WTC11 (cell line): ENCODE results near the gene SEMA6B.

Experiments
- JUN ChIP-seq: sonication (generic); formaldehyde crosslinking; IDR thresholded peaks from 2 replicates; pipeline ENCODE4 v1.8.0; 2023; ENCODE audit warnings: mild to moderate bottlenecking, missing genetic modification reagents
- SP1 ChIP-seq: sonication (generic); formaldehyde crosslinking; conservative IDR thresholded peaks from 2 replicates; pipeline ENCODE4 v1.8.1; 2022; ENCODE audit warnings: missing genetic modification reagents
- TF ChIP-seq, protein P1 (sequence below): sonication (generic); formaldehyde crosslinking; IDR thresholded peaks from 2 replicates; pipeline ENCODE4 v1.8.0; 2022; ENCODE audit warnings: mild to moderate bottlenecking, missing genetic modification reagents
- TF ChIP-seq, protein P2 (sequence below): sonication (generic); formaldehyde crosslinking; IDR thresholded peaks from 2 replicates; pipeline ENCODE4 v1.8.1; 2023; ENCODE audit warnings: mild to moderate bottlenecking, missing genetic modification reagents, moderate library complexity
- TF ChIP-seq, protein P3 (sequence below): fragments of 200-600 bp; IDR thresholded peaks from 2 replicates; pipeline ENCODE4 v1.8.0; 2022; ENCODE audit warnings: antibody characterized with exemption

DNA sequence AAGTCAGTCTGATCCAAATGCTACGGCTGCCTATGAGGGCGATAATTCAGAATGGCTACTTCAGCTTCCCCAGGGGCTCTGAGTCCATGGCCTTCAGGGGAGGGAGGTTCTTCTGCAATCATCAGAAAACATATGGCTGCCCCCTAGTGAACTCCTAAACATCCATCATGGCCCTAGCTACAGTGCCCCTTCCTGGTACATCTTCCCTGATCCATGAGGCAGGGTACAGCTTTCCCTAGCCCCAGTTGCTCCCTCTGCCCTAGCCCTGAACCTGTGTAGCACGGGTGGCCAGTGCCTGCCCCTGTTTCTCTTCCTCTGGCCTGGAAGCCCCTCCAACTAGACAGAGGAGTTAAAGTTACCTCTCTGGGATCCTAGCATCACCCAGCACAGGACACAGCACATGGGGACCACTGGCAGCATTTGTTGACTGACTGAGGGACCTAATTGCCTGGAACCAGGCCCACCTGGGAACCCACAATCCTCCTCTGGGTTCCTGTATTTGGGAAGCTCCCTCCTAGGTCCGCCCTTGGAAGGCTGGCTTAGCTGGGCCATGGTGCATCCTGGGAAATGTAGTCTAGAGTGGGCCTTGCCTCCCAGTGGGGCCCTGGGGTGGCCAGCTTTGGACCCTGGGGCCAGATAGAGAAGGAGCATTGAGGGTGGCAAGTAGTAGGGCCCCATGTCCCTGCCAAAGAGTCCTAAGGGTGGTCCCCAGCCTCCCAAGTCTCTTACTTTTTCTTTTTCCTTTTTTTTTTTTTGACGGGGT is 17.7 kb upstream of the SEMA6B start:
- no peak for TF ChIP-seq JUN (CRISPR knock-in tag)
- peak; percentile 63 for TF ChIP-seq SP1 (CRISPR knock-in tag)
- TF ChIP-seq, protein P1, sequence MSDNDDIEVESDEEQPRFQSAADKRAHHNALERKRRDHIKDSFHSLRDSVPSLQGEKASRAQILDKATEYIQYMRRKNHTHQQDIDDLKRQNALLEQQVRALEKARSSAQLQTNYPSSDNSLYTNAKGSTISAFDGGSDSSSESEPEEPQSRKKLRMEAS (CRISPR knock-in tag), result no peak
- TF ChIP-seq, protein P2, sequence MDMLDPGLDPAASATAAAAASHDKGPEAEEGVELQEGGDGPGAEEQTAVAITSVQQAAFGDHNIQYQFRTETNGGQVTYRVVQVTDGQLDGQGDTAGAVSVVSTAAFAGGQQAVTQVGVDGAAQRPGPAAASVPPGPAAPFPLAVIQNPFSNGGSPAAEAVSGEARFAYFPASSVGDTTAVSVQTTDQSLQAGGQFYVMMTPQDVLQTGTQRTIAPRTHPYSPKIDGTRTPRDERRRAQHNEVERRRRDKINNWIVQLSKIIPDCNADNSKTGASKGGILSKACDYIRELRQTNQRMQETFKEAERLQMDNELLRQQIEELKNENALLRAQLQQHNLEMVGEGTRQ (CRISPR knock-in tag), result no peak
- TF ChIP-seq, protein P3, sequence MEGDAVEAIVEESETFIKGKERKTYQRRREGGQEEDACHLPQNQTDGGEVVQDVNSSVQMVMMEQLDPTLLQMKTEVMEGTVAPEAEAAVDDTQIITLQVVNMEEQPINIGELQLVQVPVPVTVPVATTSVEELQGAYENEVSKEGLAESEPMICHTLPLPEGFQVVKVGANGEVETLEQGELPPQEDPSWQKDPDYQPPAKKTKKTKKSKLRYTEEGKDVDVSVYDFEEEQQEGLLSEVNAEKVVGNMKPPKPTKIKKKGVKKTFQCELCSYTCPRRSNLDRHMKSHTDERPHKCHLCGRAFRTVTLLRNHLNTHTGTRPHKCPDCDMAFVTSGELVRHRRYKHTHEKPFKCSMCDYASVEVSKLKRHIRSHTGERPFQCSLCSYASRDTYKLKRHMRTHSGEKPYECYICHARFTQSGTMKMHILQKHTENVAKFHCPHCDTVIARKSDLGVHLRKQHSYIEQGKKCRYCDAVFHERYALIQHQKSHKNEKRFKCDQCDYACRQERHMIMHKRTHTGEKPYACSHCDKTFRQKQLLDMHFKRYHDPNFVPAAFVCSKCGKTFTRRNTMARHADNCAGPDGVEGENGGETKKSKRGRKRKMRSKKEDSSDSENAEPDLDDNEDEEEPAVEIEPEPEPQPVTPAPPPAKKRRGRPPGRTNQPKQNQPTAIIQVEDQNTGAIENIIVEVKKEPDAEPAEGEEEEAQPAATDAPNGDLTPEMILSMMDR, result no peak
